Progenitor cell of endocrine pancreas (in vitro differentiated cells): ENCODE data around the gene SCNN1B. TPM values are rescaled to one million over a fixed set of nuclear protein-coding genes. Genes with fewer than 3 reads are reported as not detected.
A peak's percentile ranks its signal among the peaks of the same experiment; 100 is the strongest.

Experiments used
- DNase-seq: peaks from one replicate; pipeline ENCODE4 v3.0.0; 2021; ENCODE audit warnings: low spot score; ENCODE audit not compliant: unreplicated experiment
- H3K27ac Mint-ChIP-seq: 2 replicates; pipeline ENCODE4 v1.8.0; 2021; ENCODE audit warnings: mild to moderate bottlenecking, moderate library complexity, mixed read lengths
- H3K27me3 Mint-ChIP-seq: 2 replicates; pipeline ENCODE4 v1.8.0; 2021; ENCODE audit warnings: mixed read lengths
- H3K36me3 Mint-ChIP-seq: 2 replicates; pipeline ENCODE4 v1.8.0; 2022; ENCODE audit warnings: mixed read lengths; ENCODE audit not compliant: insufficient read depth
- H3K4me1 Mint-ChIP-seq: 2 replicates; pipeline ENCODE4 v1.8.0; 2021; ENCODE audit warnings: low read depth, mixed read lengths
- H3K4me3 Mint-ChIP-seq: 2 replicates; pipeline ENCODE4 v1.8.0; 2021; ENCODE audit warnings: low read depth, mild to moderate bottlenecking, moderate library complexity, mixed read lengths
- H3K9me3 Mint-ChIP-seq: 2 replicates; pipeline ENCODE4 v1.8.0; 2021; ENCODE audit warnings: low read depth, mixed read lengths
- total RNA-seq: library from RNA; stranded (reverse); gene quantifications from 2 replicates; pipeline ENCODE4 v1.2.1, GENCODE V29; 2021
- TF ChIP-seq, protein P1 (sequence below): fragments of 200-600 bp; sonication (generic); IDR thresholded peaks from one replicate; pipeline ENCODE4 v1.5.0; 2021; ENCODE audit warnings: antibody characterized with exemption, mild to moderate bottlenecking; ENCODE audit not compliant: unreplicated experiment

The SCNN1B gene
- total RNA-seq, 1 donor from 2014 or later = not detected

DNA sequence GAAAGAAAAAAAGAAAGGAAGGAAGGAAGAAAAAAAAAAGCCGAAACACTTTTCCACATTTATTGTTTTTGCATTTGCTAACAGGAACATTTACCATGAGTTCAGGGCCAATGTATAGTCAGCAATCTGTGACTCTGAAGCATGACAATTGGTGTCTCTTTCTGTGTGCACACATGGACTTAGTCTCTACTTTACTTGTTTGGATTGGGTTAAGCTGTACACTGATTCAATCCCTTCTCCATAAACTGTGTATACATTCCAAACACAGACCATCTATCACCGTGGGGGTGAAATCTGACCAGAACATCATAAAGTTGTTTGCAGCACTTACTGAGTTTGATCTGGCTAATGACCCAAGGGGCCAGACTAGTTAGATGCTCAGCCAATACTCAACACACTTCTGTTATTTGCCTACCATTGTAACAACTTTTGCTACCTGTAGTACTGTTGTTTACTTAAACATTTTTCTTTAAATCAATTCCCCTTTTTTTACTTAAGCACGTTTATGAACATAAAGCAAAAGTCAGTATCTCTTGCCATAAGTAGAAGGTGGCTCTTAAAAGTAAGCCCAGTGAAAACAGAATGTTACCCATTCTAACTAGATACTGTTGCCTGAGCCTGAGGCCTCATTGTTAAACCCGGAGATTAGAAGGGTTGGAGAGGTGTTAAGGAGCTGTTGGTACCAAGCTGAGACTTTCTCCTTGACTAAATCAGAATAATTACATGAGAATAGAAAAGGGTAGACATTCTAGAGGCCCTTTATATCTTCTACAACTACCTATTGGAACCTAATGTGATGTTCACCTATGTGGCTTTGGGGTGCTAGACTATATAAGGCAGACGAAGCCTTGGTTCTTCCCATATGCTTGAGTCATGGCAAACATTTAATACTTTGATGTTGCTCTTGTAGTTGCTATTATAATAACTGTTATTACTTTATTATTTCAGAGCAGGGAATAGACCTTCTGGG, 41.8 kb downstream of the SCNN1B start:
- Mint-ChIP-seq H3K36me3 (no peaks in the 10 kb centered on the region), H3K4me3 (no peak overlapping the region), H3K4me1 (no peaks in the 10 kb centered on the region), H3K27ac (no peak overlapping the region), H3K27me3 (peaks cover 18% of the 10 kb centered on the region), H3K9me3 (no peaks in the 10 kb centered on the region)
- TF ChIP-seq, protein P1, sequence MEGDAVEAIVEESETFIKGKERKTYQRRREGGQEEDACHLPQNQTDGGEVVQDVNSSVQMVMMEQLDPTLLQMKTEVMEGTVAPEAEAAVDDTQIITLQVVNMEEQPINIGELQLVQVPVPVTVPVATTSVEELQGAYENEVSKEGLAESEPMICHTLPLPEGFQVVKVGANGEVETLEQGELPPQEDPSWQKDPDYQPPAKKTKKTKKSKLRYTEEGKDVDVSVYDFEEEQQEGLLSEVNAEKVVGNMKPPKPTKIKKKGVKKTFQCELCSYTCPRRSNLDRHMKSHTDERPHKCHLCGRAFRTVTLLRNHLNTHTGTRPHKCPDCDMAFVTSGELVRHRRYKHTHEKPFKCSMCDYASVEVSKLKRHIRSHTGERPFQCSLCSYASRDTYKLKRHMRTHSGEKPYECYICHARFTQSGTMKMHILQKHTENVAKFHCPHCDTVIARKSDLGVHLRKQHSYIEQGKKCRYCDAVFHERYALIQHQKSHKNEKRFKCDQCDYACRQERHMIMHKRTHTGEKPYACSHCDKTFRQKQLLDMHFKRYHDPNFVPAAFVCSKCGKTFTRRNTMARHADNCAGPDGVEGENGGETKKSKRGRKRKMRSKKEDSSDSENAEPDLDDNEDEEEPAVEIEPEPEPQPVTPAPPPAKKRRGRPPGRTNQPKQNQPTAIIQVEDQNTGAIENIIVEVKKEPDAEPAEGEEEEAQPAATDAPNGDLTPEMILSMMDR = no peak
- DNase-seq = no peak

DNA sequence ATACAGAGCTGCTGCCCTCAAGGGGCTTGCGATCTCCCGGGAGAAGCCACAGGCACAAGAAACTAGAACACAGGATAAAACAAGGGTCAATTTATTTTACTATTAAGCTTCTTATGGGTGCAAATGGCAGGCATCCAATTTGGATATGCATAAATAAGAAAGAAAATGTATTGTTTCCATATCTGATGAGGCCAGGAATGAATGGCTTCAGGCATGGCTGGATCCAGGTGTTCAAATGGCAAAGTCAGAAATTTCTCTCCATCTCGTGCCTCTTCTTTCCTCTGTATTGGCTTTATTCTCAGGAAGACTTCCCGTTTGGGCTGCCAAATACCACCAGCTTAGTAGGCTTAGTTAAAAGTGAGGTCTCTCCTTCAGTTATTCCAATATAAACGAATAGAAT, 43.1 kb downstream of the SCNN1B start:
- TF ChIP-seq, protein P1 = no peak
- peaks cover 22% of the 10 kb centered on the region for H3K27me3 Mint-ChIP-seq
- H3K4me1 Mint-ChIP-seq = no peaks in the 10 kb centered on the region
- no peak for DNase-seq
- no peaks in the 10 kb centered on the region for H3K36me3 Mint-ChIP-seq
- H3K4me3 Mint-ChIP-seq = no peak overlapping the region
- no peaks in the 10 kb centered on the region for H3K9me3 Mint-ChIP-seq
- H3K27ac Mint-ChIP-seq = no peak overlapping the region

DNA sequence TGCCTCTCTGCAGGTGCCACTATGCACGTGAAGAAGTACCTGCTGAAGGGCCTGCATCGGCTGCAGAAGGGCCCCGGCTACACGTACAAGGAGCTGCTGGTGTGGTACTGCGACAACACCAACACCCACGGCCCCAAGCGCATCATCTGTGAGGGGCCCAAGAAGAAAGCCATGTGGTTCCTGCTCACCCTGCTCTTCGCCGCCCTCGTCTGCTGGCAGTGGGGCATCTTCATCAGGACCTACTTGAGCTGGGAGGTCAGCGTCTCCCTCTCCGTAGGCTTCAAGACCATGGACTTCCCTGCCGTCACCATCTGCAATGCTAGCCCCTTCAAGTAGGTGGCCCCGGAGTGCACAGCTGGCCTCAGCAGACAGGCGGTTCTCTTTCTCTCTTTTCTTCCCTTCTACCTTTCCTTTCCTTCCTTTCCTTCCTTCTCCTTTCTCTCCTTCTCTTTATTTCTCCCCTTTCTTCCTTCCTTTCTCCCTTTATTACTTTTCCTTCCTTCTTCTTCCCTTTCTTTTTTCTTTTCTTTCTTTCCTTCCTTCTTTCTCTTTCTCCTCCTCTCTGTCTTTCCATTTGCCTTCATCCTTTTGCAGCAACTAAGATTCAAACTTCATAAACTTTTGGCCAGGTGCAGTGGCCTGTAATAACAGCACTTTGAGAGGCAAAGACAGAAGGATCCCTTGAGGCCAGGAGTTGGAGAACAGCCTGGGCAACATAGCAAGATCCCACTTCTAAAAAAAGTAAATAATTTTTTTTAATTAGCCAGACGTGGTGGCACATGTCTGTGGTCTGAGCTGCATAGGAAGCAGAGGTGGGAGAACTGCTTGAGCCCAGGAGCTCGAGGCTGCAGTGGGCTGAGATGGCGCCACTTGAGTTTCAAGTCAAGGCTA, 46.7 kb downstream of the SCNN1B start:
- Mint-ChIP-seq H3K36me3 (no peaks in the 10 kb centered on the region), H3K4me3 (no peak overlapping the region), H3K27ac (no peak overlapping the region), H3K9me3 (peaks cover 4% of the 10 kb centered on the region), H3K4me1 (no peaks in the 10 kb centered on the region), H3K27me3 (peaks cover 26% of the 10 kb centered on the region)
- no peak for DNase-seq
- TF ChIP-seq, protein P1 = peak; percentile 34

DNA sequence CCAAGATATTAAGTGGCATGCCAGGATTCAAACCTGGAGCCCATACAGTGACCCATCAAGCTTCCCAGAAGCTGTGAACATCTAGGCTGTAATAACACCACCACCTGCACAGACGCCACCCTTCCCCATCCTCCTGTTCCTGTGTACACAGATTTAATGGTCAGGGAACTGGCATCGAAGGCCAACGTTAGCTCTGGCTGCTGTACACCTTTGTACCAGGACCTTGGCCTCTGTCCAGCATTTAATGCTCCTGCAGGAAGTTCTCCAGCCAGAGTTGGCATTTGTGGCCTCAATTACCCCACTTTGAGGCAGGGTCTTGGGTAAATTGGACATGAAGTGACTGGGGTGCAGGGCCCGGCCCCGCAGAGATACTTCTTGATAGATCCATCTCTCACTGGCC, 49.3 kb downstream of the SCNN1B start:
- Mint-ChIP-seq H3K4me3 (no peak overlapping the region), H3K27me3 (peaks cover 21% of the 10 kb centered on the region), H3K9me3 (peaks cover 4% of the 10 kb centered on the region), H3K4me1 (no peaks in the 10 kb centered on the region), H3K36me3 (no peaks in the 10 kb centered on the region), H3K27ac (no peak overlapping the region)
- no peak for DNase-seq
- TF ChIP-seq, protein P1 = no peak

DNA sequence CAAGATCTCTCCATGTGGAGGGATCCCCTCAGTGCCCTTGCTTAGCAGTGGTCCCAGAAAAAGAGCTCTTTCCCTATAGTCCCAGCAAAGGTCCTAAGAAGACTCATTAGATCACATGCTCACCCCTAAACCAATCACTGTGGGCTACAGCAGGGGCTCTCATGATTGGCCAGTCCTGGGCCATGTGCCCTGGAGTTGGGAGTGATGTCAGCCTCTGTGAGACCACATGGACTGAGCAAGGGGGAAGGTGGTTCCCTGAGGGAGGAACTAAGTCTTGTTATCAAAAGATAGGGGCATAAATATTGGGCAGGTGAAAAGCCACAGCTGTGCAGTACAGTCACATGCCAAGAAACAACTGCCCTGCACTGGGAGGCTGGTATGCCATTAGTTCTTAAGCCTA, 51.3 kb downstream of the SCNN1B start:
- Mint-ChIP-seq H3K4me1 (no peaks in the 10 kb centered on the region), H3K36me3 (no peaks in the 10 kb centered on the region), H3K4me3 (no peak overlapping the region), H3K27ac (no peak overlapping the region), H3K9me3 (peaks cover 4% of the 10 kb centered on the region), H3K27me3 (peaks cover 15% of the 10 kb centered on the region)
- TF ChIP-seq, protein P1 = no peak
- no peak for DNase-seq
